Measurements from ENCODE around the gene GNA15.
"Not testable (repeated sequence)": the region's sequence is repeated elsewhere in the genome, so short reads cannot be mapped to it uniquely, and the experiment has no call there.

Gene GNA15

DNA sequence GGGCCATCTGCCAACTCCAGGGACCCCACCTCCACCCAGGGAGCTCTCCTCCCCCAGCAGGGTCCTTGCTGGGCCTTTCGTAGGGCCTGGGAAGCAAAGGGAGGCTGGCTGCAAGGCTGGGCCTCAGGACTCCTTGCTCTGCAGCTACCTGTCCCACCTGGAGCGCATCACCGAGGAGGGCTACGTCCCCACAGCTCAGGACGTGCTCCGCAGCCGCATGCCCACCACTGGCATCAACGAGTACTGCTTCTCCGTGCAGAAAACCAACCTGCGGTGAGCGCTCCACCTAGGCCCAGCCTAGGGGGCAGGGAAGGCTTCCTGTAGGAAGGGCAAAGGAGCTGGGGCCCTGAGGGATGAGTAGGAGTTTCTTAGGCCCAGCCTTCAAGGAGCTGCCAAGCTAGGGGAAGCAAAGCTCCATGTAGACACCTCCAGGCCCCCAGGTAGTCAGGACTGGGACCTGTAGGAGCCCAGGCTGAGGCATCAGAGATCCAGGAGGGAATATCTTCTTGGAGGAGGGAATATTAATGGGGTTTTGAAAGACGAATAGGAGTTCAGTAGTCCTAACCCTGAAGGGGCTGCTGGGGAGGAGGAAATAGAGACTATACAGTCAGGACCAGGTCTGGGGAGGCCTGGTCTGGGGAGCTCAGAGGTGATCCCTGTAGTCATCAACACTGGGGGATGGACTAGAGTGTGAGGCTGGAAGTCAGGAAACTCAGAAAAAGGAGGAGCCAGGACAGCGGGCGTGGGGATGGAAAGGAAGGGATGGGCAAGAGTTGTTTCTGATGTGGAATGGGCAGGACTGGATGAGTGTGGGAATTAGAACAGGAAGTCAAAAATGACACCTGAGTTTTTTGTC lies 16.0 kb downstream of the GNA15 start:
- DNase-seq = no peak

DNA sequence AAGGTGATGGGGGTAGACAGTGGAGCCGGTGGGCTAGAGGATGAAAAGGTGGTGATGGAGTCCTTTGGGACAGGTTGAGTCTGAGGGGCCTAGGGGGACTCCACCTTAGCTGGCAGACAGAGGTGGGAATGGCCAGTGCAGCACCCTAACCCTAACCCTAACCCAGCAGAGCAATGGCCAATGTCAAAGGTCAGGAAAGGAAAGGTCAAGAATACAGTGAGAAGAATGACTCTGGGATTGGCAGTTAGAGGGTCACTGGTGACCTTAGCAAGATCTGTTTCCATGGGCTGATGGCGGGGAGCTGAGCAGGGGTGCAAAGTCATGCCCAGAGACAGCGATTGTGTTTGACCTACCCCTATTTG lies 16.6 kb downstream of the GNA15 start:
- DNase-seq = no peak

DNA sequence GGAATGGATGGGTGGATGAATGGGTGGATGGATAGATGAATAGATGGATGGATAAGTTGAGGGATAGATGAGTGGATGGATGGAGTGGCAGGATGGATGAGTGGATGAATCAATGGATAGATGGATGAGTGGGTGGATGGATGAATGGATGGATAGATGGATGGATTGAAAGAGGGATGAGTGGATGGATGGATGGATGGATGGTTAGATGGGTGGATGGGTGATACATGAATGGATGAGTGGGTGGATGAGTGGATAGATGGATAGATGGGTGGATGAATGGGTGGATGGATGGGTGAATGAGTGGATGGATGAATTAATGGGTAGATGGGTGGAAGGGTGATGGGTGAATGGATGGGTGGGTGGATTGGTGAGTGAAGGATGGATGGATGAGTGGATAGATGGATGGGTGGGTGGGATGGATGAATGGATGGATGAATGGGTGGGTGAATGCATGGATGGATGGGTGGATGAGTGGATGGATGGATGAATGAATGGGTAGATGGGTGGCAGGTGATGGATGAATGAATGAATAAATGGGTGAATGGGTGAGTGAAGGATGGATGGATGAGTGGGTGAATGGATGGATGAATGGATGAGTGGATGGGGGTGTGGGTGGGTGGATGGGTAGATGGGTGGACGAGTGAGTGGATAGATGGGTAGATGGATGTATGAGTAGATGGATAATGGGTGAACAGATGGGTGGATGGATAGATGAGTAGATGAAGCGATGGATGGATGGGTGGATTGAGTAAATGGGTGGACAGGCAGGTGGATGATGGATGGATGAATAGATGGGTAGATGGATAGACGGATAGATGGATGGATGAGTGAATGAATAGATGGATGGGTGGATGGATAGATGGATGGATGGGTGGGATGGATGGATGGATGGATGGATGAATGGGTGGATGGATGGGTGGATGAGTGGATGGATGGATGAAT lies 17.7 kb downstream of the GNA15 start:
- no peak for DNase-seq

DNA sequence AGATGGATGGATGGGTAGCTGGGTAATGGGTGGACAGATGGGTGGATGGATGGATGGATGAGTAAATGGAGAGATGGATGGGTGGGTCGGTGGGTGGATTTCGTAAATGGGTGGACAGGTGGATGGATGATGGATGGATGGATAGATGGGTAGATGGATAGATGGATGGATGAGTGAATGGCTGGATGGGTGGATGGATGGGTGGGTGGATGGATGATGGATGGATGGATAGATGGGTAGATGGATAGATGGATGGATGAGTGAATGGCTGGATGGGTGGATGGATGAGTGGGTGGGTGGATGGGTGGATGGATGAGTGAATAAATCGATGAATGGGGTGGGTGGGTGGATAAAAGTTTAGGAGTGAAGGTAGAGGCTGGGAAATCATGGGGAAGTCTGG lies 18.6 kb downstream of the GNA15 start:
- not testable (repeated sequence) for DNase-seq

DNA sequence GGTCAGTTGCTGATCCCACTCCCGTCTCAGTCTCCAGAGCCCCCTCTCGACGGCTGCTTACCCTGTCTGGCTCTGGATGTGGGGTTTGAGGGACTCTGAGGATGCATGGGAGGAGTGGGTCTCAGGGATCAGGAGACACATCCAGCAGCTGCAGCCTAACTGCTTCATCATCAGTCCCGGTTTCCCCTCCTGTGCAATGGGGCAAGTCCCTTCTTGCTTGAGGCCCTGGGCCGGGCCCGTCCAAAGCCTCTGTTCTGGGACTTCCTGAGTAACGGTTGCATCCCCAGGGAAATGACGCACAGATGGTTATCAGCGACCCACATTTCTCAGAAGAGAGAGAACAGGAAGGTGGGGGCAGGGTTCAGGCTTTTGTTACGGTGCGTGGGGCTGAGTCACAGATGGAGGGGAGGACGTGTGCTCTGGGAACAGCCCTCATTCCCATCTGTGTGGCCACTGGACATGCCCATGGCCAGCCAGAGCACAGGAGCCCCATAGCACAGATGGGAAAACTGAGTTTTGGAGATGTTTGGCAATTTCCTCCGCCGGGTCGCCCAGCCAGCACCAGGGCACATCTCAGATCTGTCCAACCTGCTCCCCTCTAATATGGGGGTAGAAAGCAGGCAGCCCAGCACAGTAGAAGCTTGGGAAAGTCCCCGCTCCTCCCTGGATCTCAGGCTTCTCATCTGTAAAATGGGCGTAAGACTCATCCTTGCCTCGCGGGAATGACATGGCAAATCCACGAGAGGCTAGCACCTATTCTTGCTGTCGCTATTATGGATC lies 19.3 kb downstream of the GNA15 start:
- no peak for DNase-seq

DNA sequence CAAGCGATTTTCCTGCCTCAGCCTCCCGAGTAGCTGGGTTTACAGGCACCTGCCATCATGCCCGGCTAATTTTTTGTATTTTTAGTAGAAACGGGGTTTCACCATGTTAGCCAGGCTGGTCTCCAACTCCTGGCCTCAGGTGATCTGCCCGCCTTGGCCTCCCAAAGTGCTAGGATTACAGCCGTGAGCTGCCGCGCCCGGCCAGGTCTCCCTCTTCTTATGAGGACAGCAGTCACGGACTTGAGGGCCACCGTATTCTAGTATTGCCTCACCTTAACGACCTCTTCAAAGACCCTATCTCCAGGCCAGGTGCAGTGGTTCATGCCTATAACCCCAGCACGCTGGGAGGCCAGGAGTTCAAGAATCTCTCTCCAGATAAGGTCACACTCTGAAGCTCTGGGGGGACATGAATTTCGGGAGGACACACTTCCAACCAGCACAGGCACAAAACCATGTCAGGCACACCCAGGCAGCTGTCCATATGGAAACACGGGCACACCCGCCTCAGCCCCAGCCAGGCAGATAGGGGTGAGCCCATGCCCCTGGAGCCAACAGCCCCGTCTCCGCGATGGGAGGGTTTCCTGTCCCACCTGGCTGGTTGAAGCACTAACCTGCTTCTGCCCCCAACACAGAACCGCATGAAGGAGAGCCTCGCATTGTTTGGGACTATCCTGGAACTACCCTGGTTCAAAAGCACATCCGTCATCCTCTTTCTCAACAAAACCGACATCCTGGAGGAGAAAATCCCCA lies 21.4 kb downstream of the GNA15 start:
- DNase-seq = no peak

DNA sequence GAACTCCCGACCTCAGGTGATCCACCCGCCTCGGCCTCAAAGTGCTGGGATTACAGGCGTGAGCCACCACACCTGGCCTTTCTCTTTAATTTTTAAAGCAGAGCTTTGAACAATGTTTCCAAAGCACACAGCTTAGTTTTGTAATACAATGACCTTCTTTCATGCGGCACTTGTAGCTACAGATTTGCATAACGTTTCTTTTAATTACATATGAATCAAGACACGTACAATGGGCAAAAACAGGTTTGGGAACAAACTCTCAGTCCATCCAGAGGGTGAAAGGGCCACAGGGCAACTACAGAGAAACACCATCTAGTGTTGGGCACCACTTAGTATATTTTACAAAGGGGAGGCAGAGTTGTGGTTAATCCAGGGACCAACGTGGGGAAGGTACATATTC lies 23.7 kb downstream of the GNA15 start:
- no peak for DNase-seq

DNA sequence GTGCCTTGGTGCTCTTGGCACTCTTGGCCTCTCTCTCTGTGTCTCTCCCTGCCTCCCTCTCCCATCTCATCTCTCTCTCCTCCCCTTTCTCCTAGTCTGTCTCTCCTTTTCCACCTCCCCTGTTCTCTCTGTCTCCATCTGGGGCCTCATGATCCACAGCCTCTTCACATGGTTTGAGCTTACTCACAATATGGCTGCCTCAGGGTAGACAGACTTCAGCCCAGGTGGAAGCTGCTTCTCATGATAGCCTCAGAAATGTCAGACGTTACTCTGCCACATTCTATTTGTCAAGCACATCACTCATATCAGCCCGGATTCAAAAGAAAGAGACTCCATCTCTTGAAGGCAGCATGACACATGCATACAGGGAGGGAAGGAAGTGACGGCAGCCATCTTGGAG lies 24.4 kb downstream of the GNA15 start:
- DNase-seq = no peak

DNA sequence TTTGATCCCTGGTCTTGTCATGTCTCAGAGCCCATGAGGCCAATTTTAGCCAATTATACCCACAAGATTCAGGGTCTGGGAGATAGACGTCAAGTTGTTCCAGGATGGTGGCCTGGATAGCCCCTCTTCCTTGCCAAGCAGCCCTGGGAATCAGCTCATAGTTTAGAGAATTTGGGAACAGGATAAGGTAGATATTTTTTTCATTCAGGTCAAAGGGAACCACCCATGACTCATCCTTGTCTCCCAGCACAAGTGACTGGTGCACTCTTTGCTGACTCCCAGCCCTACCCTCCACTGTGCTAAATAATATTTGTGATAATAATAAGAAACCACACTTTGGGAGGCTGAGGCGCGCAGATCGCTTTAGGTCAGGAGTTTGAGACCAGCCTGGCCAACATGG lies 25.6 kb downstream of the GNA15 start:
- DNase-seq = no peak

DNA sequence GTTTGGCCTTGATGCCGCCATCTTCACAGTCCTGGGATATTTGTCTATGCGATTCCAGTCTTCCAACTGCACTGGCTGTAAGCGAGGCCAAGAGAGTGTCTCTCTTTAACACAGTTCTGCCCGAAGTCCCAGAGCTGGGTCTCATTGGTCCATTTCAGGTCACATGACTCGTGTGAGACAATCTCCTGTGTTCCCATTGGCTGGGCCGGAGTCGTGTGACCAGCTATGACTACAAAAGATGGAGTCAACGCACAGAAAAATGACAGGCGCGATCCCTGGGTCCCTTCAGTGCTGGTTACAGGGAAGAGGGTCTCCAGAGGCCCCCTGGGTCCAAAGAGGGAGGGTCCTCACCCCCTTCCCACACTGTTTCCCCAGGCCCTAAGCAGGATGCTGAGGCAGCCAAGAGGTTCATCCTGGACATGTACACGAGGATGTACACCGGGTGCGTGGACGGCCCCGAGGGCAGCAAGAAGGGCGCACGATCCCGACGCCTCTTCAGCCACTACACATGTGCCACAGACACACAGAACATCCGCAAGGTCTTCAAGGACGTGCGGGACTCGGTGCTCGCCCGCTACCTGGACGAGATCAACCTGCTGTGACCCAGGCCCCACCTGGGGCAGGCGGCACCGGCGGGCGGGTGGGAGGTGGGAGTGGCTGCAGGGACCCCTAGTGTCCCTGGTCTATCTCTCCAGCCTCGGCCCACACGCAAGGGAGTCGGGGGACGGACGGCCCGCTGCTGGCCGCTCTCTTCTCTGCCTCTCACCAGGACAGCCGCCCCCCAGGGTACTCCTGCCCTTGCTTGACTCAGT lies 26.8 kb downstream of the GNA15 start:
- DNase-seq = no peak

DNA sequence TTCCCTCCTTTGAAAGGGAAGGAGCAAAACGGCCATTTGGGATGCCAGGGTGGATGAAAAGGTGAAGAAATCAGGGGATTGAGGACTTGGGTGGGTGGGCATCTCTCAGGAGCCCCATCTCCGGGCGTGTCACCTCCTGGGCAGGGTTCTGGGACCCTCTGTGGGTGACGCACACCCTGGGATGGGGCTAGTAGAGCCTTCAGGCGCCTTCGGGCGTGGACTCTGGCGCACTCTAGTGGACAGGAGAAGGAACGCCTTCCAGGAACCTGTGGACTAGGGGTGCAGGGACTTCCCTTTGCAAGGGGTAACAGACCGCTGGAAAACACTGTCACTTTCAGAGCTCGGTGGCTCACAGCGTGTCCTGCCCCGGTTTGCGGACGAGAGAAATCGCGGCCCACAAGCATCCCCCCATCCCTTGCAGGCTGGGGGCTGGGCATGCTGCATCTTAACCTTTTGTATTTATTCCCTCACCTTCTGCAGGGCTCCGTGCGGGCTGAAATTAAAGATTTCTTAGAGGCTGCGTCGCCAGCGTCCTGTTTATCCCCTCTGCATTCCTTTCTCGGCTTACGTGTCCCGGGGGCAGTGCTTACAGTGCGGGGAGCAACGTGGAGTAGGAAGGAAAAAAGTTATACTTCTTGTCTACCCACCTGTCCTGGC lies 27.5 kb downstream of the GNA15 start:
- DNase-seq = peak; percentile 59

DNA sequence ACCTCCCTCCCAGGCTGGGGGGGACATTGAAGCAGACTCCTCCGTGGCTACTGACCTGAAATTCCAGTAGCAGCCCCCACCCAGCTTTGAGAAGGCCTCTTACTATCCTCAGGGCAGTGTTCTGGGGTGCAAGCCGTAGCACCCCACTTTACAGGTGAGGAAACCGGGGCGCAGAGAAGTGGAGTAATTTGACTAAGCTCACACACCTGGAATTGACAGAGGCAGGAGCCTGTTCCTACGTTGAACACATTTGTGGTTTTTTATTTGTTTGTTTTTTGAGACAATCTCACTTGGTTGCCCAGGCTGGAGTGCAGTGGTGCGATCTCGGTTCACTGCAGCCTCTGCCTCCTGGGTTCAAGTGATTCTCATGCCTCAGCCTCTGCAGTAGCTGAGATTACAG lies 28.1 kb downstream of the GNA15 start:
- DNase-seq = no peak

DNA sequence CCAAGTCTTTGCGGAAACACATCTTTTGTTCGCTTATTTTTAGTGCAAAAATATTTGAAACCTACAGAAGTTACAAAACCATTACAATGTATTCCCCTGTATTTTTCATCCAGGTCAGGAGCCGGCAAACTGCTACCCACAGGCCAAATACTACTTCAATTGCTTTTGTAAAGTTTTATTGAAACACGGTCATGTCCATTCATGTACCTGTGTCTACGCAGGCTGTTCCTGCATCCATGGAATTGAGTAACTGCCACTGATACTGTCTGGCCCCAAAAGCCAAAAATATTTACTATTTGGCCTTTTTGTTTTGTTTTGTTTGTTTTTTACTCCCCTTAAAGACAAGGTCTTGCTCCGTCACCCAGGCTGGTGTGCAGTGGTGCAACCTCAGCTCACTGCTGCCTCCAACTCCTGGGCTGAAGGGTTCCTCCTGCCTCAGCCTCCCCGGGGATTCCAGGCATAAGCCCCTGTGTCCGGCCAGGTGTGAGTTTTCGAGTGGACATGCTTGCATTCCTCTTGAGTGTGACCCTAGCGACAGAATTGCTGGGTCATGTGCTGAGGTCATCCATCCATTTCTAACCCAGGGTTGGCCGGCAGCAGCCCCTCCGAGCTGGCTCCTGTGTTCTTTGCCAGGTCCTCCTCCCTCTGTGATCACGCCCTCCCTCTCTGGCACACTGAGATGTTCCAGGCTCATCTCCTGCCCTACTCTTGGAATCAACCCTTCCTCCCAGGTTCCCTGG lies 31.9 kb downstream of the GNA15 start:
- DNase-seq = no peak

DNA sequence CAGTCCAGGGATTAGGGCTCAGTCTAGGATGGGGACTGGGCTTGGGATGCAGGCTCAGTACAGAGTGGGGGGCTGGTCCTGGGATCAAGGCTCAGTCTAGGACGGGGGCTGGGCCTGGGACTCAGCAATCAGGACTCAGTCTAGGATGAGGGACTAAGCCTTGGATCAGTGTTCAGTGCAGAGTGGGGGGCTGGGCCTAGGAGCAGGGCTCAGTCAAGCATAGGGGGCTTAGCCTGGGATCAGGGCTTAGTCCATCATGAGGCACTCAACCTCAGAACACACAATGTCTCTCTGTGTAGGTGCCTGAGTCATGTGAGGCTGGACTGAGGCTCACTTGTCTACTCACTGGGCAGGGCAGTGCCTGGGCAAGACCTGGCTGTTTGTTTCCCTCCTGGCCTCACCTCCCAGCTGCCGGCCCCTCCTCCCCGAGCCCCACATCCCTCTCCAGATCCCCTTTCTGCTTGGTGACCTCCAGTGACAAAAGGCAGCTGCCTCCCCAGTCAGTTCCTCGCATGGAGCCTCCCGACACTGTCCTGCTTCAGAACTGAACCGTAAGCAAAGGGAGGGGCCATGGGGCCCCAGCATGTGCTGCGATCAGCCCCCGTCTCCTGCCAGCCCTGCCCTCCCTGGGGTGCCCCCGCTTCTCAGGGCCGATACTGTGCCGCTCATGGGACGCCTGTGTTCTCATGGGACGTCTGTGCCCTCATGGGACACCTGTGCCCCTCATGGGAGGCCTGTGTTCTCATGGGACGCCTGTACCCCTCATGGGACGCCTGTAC lies 36.2 kb downstream of the GNA15 start:
- no peak for DNase-seq

DNA sequence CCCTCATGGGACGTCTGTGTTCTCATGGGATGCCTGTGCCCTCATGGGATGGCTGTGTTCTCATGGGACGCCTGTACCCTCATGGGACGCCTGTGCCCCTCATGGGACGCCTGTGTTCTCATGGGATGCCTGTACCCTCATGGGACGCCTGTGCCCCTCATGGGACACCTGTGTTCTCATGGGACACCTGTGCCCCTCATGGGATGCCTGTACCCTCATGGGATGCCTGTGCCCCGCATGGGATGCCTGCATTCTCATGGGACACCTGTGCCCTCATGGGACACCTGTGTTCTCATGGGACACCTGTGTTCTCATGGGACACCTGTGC lies 36.8 kb downstream of the GNA15 start:
- DNase-seq = not testable (repeated sequence)

DNA sequence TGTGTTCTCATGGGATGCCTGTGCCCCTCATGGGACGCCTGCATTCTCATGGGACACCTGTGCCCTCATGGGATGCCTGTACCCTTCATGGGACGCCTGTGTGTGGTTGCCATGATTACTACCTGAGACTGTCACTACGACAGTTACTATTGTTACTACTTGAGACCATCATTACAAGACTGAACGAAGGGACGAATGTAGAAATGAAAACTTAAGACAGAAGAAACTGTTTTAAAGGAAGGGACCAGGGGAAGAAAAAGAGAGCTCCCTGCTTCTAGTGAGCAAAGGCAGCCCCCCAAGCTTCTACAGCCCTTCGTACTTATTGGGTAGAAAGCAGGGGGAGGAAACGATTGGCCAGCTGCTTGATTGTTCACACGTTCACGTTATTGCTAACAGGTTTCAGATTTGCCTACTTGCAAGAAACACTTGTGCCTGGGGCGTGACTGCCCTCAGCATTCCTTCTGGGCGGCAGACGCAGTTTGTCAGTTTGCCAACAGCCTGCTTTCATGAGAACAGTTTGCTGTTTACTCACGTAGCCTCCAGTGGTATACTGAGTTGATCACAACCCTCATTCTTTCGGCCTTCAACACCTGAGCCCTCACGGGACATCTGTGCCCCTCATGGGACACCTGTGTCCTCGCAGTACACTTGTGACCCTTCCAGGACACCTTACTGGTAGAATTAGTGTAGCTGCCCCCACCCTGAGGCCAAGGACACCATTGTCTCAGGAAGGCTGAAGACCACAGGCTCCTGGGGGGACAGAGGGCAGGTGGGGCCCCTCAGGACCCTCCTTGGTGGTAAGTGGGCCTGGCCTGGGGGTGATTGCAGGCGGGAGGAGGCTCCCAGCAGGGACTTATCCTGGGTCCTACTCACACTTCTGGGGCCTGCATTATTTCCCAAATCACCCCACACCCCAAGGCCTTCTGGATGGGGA lies 40.2 kb downstream of the GNA15 start:
- DNase-seq = no peak

DNA sequence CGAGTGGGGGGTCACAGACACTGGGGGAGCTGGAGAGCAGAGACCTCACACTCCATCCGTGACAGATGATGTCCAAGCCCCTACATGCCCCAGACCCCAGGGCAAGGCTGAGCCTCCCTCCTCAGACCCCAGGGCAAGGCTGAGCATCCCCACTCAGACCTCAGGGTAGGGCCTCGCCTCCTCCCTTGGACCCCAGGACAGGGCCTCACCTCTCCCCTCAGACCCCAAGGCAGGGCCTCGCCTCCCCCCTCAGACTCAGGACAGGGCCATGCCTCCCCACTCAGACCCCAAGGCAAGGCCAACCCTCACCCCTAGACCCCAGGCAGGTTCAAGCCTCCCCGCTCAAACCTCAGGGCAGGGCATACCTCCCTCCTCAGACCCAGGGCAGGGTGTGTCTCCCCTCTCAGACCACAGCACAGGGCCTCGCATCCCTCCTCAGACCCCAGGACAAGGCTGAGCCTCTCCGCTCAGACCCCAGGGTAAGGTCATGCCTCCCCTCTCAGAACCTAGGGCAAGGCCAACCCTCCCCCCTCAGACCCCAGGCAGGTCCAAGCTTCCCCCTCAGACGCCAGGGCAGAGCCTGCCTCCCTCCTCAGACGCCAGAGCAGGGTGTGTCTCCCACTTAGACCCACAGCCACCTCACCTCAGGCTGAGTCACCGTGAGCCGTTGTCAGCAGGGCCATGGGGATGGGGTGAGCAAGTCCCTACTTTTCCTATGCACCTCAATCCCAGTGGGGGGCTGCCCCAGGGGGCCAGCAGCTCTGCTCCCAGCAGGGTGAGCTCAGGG lies 41.1 kb downstream of the GNA15 start:
- no peak for DNase-seq
